HUES6 (cell line): ENCODE measurements around the gene DENND4C.
"Not testable (repeated sequence)": the region's sequence is repeated elsewhere in the genome, so short reads cannot be mapped to it uniquely, and the experiment has no call there.

Experiments used
- H3K27ac ChIP-seq: 2 replicates; pipeline ENCODE4 v1.7.0; 2013; ENCODE audit warnings: low read depth, mild to moderate bottlenecking, low read length, inconsistent platforms
- H3K27me3 ChIP-seq: 2 replicates; pipeline ENCODE4 v1.6.1; 2013; ENCODE audit warnings: low read length; ENCODE audit not compliant: control insufficient read depth, insufficient read depth
- H3K36me3 ChIP-seq: 2 replicates; pipeline ENCODE4 v1.6.1; 2013; ENCODE audit warnings: low read length; ENCODE audit not compliant: control insufficient read depth, insufficient read depth
- H3K4me1 ChIP-seq: 2 replicates; pipeline ENCODE4 v1.6.1; 2013; ENCODE audit warnings: low read length; ENCODE audit not compliant: control insufficient read depth, insufficient read depth
- H3K4me3 ChIP-seq: 2 replicates; pipeline ENCODE4 v1.5.1; 2013; ENCODE audit warnings: low read depth, low read length
- H3K9ac ChIP-seq: one replicate; pipeline ENCODE4 v1.6.1; 2013; ENCODE audit warnings: mild to moderate bottlenecking, low read length
- H3K9me3 ChIP-seq: 2 replicates; pipeline ENCODE4 v1.6.1; 2013; ENCODE audit warnings: low read depth, low read length; ENCODE audit not compliant: control insufficient read depth, insufficient read depth

The DENND4C gene

GRCh38 chr9:19386502-19387044, 156.1 kb downstream of the DENND4C start:
- H3K36me3 ChIP-seq: no peaks in the 10 kb centered on the region
- no peaks in the 10 kb centered on the region for H3K27me3 ChIP-seq
- no peaks in the 10 kb centered on the region for H3K4me1 ChIP-seq
- no peaks in the 10 kb centered on the region for H3K9me3 ChIP-seq
- H3K9ac ChIP-seq: no peak overlapping the region
- H3K4me3 ChIP-seq: no peak overlapping the region
- H3K27ac ChIP-seq: no peak overlapping the region

DNA sequence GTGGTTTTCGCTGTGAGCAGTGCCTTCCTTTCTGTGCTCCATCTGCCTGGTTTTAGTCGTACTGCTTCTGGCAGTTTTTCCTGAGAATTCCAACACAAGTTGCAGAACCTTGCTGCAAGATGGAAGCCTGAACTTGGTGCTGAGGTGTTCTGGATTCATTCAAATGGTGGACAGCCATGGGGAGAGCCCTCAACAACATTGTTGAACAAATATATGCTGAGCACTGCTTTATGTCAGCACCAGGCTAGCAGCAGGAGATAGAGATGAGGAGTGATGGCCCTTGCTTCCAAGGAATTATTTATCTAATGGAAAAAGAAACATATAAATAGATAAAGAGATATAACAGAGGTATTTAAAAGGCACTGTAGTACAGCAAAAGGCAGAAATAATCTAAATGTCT, 156.8 kb downstream of the DENND4C start:
- Histone ChIP-seq H3K9ac (no peak overlapping the region), H3K4me3 (no peak overlapping the region), H3K27me3 (no peaks in the 10 kb centered on the region), H3K4me1 (no peaks in the 10 kb centered on the region), H3K27ac (no peak overlapping the region), H3K9me3 (no peaks in the 10 kb centered on the region), H3K36me3 (no peaks in the 10 kb centered on the region)

- H3K9me3 ChIP-seq, H3K4me1 ChIP-seq, H3K9ac ChIP-seq, H3K27me3 ChIP-seq, H3K4me3 ChIP-seq, H3K27ac ChIP-seq, H3K36me3 ChIP-seq: not testable (repeated sequence)
Observed at GRCh38 chr9:19389539-19389938, 159.0 kb downstream of the DENND4C start.

DNA sequence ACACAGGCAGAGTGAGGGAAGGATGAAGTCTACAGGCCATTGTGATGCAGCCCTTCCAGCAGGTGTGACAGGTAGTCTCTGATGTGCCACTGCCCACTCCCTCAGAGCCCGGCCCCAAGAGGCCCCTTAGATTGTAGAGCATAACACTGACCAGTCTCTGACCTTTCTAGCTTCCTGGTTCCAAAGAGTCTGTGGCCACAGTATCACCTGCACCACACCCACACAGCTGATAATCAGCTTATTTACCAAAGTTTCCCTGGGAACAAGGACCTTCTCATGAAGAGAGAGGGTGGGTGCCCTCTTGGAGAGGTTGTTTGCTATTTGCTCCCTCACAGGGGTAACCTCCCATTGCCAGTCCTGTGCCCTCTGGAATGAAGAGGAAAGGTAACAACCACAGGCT, 167.4 kb downstream of the DENND4C start:
- H3K9ac ChIP-seq: no peak overlapping the region
- no peaks in the 10 kb centered on the region for H3K27me3 ChIP-seq
- H3K27ac ChIP-seq: no peak overlapping the region
- no peaks in the 10 kb centered on the region for H3K36me3 ChIP-seq
- H3K4me1 ChIP-seq: no peaks in the 10 kb centered on the region
- H3K9me3 ChIP-seq: peaks cover 13% of the 10 kb centered on the region
- no peak overlapping the region for H3K4me3 ChIP-seq

GRCh38 chr9:19403231-19403630, 172.7 kb downstream of the DENND4C start:
- H3K27ac ChIP-seq, H3K27me3 ChIP-seq, H3K36me3 ChIP-seq, H3K4me1 ChIP-seq, H3K9ac ChIP-seq, H3K4me3 ChIP-seq: not testable (repeated sequence)
- H3K9me3 ChIP-seq: peaks cover 26% of the 10 kb centered on the region

- peaks cover 11% of the 10 kb centered on the region for H3K27me3 ChIP-seq
- H3K9ac ChIP-seq: no peak overlapping the region
- no peaks in the 10 kb centered on the region for H3K4me1 ChIP-seq
- no peaks in the 10 kb centered on the region for H3K36me3 ChIP-seq
- no peak overlapping the region for H3K4me3 ChIP-seq
- no peak overlapping the region for H3K27ac ChIP-seq
- H3K9me3 ChIP-seq: peaks cover 26% of the 10 kb centered on the region
Observed at GRCh38 chr9:19404283-19405075, 174.0 kb downstream of the DENND4C start.

- peaks cover 4% of the 10 kb centered on the region; the same call in 1 of the 2 replicates for H3K4me1 ChIP-seq
- H3K4me3 ChIP-seq: no peak overlapping the region
- H3K36me3 ChIP-seq: no peaks in the 10 kb centered on the region
- H3K27ac ChIP-seq: no peak overlapping the region
- H3K27me3 ChIP-seq: peaks cover 11% of the 10 kb centered on the region
- H3K9me3 ChIP-seq: peaks cover 26% of the 10 kb centered on the region
- H3K9ac ChIP-seq: no peak overlapping the region
Observed at GRCh38 chr9:19405771-19406170, 175.3 kb downstream of the DENND4C start.

GRCh38 chr9:19408316-19408692, 177.8 kb downstream of the DENND4C start:
- peaks cover 11% of the 10 kb centered on the region for H3K27me3 ChIP-seq
- peaks cover 10% of the 10 kb centered on the region for H3K9me3 ChIP-seq
- H3K27ac ChIP-seq: no peak overlapping the region
- peak overlapping the region; percentile 78 for H3K4me3 ChIP-seq
- H3K9ac ChIP-seq: no peak overlapping the region
- H3K4me1 ChIP-seq: peaks cover 4% of the 10 kb centered on the region; the same call in 1 of the 2 replicates
- no peaks in the 10 kb centered on the region for H3K36me3 ChIP-seq

DNA sequence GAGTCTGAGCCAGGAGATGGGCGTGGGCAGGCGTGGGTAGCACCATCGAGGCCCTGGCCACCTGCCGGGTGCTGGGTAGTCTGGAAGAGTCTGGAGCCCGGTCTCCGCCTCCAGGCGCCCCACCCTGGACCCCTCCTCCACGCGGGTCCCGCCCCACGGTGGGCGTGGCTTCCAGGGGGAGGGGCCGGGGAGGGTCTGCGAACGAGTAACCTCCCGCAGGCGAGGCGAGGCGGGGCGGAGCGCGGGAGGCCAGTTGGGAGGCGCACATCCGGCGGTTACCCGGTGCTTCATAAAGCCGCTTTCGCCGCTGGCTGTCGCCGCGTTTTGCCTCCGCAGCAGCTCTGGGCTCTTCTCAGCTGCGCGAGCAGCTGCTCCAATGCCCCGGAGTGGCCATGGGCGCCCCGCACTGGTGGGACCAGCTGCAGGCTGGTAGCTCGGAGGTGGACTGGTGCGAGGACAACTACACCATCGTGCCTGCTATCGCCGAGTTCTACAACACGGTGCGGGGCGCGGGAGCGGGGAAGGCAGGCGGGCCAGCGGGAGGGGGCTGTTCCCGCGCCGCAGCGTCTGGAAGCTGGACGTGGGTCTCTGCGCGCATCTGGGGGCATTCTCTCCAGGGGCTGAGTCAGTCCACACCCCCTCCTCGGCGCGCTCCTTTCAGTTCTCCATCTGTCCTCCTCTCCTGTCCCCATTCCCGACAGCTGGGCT, 178.4 kb downstream of the DENND4C start, which contains the start of gene ACER2:
Gene ACER2, plus strand, starts transcription at position 317 of the 708 bp plus-strand sequence. Its CDS starts 76 bp downstream, at position 393.
- Histone ChIP-seq H3K4me3 (peak within 1 kb of the TSS; percentile 78), H3K9me3 (peaks cover 5% of the 10 kb centered on the region), H3K27me3 (peaks cover 11% of the 10 kb centered on the region), H3K4me1 (peaks cover 8% of the 10 kb centered on the region; the same call in 1 of the 2 replicates), H3K36me3 (no peaks in the 10 kb centered on the region), H3K9ac (peak within 1 kb of the TSS; percentile 41), H3K27ac (no peak within 1 kb of the TSS)

DNA sequence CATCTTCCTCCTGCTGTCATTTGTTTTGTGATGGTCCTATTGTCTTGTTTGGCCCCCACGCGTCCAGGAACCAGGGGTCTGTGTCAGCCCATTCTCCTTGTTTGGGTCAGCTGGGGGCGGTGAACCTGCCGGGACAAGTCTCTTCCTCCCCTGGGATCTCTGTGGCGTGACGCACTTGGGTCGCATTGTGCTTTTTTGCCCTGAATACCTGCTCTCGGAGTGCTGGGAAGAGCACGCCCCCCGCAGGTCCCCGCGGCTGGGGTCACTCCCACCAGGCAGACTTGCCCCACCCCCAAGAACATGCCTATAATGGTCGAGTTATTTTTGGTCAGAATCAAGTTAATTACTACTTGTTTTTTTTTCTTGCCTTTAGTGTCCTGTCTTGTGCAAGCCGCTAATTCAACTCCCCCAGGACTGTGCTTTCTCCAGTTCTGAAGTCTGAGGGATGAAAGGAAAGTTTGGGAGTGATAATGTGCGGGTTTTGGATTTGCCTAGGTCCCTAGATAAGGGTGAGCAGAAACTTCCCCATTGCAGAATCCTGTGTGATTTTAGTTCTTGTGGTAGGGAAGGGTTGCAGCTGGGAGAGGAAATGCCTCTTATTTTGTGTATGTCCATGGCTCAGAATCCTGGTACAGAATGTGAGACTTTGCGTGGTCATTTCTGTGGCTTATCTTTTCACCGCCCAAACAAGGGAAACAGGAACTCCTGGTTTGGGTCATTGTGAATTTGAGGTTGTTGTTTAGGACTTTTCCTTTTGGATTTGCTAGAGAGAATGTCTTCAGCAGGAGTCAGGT, 179.1 kb downstream of the DENND4C start:
- Histone ChIP-seq H3K9ac (peak overlapping the region; percentile 41), H3K4me3 (peak overlapping the region; percentile 78), H3K4me1 (peaks cover 13% of the 10 kb centered on the region; the same call in 1 of the 2 replicates), H3K27me3 (peaks cover 11% of the 10 kb centered on the region), H3K27ac (no peak overlapping the region), H3K36me3 (no peaks in the 10 kb centered on the region), H3K9me3 (no peaks in the 10 kb centered on the region)
